Heart left ventricle (tissue), 16 donors: ENCODE measurements around the gene TEX261. TPM values are rescaled to one million over a fixed set of nuclear protein-coding genes. Genes with fewer than 3 reads are reported as not detected.
A peak's percentile ranks its signal among the peaks of the same experiment; 100 is the strongest.

Experiments
- ATAC-seq, 4 donors: fragments of 200-7000 bp; cut with Tn5 transposase; one replicate each; pipeline ENCODE4 v1.9.1; 2020 to 2022; ENCODE audit warnings: moderate library complexity in 4 of 4, mild to moderate bottlenecking in 3 of 4, moderate number of reproducible peaks in 1 of 4
- DNase-seq, 5 donors: peaks; one replicate each; pipeline ENCODE4 v3.0.0-alpha.2; 2020
- H3K27ac ChIP-seq, 12 donors: fragments of 200-600 bp; sonication (generic) in 4 of 12; one replicate each; pipeline versions ENCODE4 v1.5.0 to v1.8.0; 2016 to 2022; ENCODE audit warnings: mild to moderate bottlenecking in 2 of 12
- H3K27me3 ChIP-seq, 9 donors: fragments of 200-600 bp; sonication (generic) in 2 of 9; one replicate each; pipeline versions ENCODE4 v1.5.1 to v1.8.0; 2016 to 2022; ENCODE audit warnings: mild to moderate bottlenecking in 3 of 9
- H3K36me3 ChIP-seq, 9 donors: fragments of 200-600 bp; sonication (generic) in 2 of 9; one replicate each; pipeline versions ENCODE4 v1.5.0 to v1.8.0; 2018 to 2022; ENCODE audit warnings: mild to moderate bottlenecking in 2 of 9
- H3K4me1 ChIP-seq, 12 donors: fragments of 200-600 bp; sonication (generic) in 4 of 12; one replicate each; pipeline versions ENCODE4 v1.5.0 to v1.8.0; 2016 to 2022; ENCODE audit warnings: mild to moderate bottlenecking in 3 of 12
- H3K4me3 ChIP-seq, 12 donors: fragments of 200-600 bp; sonication (generic) in 4 of 12; one replicate each; pipeline versions ENCODE4 v1.5.0 to v1.8.0; 2017 to 2022; ENCODE audit warnings: mild to moderate bottlenecking in 9 of 12, moderate library complexity in 4 of 12
- H3K9me3 ChIP-seq, 12 donors: fragments of 200-600 bp; sonication (generic) in 4 of 12; one replicate each; pipeline versions ENCODE4 v1.5.0 to v1.8.0; 2016 to 2022; ENCODE audit warnings: mild to moderate bottlenecking in 1 of 12
- POLR2A ChIP-seq, 2 donors: fragments of 450-650 bp; IDR thresholded peaks; one replicate each; pipeline ENCODE4 v1.6.1; 2017; ENCODE audit warnings: antibody characterized with exemption in 2 of 2, mild to moderate bottlenecking in 2 of 2, moderate library complexity in 2 of 2
- WGBS, 4 donors: extraction: QIAGEN DNeasy Blood & Tissue Kit in 2 of 4; methylation state at CpG; one replicate each; pipeline versions ENCODE4 v1.1.5 to v1.1.7; 2013 to 2018; 5-methylcytosine and 5-hydroxymethylcytosine counted together
- intact Hi-C, 10 donors: fragments of 100-400 bp; cut with DNase I; formaldehyde crosslinking; loops; one replicate each; pipeline versions ENCODE4 v1.11.1 to v1.14.2; 2022
- polyA plus RNA-seq, 2 donors: library from polyadenylated mRNA; stranded (reverse); fragments of 200-250 nt; gene quantifications; one replicate each; pipeline ENCODE4 v1.2.3, GENCODE V29; 2013
- total RNA-seq, 9 donors: library from RNA; depleted of rRNA in 2 of 9; stranded (reverse); fragments of >200 nt in 2 of 9; fragmentation: NEBNext Ultra II Directional in 3 of 9; extraction: Animal tissue kit (Norgen Biotek cat#: 25700) in 3 of 9; gene quantifications; one replicate each; pipeline versions ENCODE4 v1.1.0 to v1.2.4, GENCODE V29; 2016 to 2023
- TF ChIP-seq, protein P1 (sequence below), 12 donors: fragments of 200-600 bp; sonication (generic) in 4 of 12; IDR thresholded peaks; one replicate each; pipeline versions ENCODE4 v1.5.0 to v1.8.0; 2018 to 2022; ENCODE audit warnings: antibody characterized with exemption in 12 of 12, mild to moderate bottlenecking in 5 of 12
- donor health status: ischemic (EF 13 %, LVEDD 7.1; RV severe dilation, severe dysfunction).
- donor health status: healthy with polysubstance abuse.
- donor health status: DM: no; HTN: yes; CAD: no.
- donor health status: DM: no; HTN: no; CAD: no.
- donor health status: ischemic (EF 25% LVEDD 6.9; RV normal size, moderate dysfunction).
- donor health status: ischemic (EF 25% LVEDD 5.7; RV mildly dilated, moderate dysfunction).
- donor health status: healthy.
- donor health status: DM: yes; HTN: yes; CAD: no.
- donor health status: ischemic (EF 35%, LVEDD 5.7; RV mildly dilated, moderate dysfunction).
- donor health status: nonischemic (EF 11% LVEDD 7.7; RV severe dilation, severe dysfunction).
- donor health status: DM: yes; HTN: yes; CAD: no.
- donor health status: PGD.
- donor health status: ischemic (EF 29% LVEDD 5.4; RV normal size, mild dysfunction).
- donor health status: nonischemic (EF 23%, LVEDD 6.1; RV moderate dilation, normal function).

TEX261 gene
- total and polyA plus RNA-seq, 11 donors: 29.2 to 69.3 (median 50.4) TPM

DNA sequence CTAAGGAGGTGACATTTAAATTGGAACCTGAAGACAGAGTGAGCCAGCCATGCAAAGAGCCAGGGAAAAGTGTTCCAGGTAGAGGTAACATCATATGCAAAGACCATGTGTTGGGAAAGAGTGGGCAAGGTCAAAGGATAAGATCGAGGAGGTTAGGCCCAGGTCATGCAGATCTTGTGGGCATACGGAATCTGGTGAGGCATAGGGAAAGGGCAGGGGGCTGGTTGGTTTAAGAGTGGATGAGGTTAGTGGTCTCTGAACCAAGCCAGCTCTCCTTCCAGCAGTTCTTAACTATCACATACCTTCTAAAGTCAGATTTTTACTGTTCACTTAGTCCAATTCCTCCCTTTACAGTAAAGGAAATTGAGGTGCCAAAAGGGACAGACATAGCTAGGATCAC, 13.3 kb downstream of the TEX261 start:
- TF ChIP-seq POLR2A (IDR thresholded peaks at IDR 0.05): no peak
- TF ChIP-seq, protein P1, sequence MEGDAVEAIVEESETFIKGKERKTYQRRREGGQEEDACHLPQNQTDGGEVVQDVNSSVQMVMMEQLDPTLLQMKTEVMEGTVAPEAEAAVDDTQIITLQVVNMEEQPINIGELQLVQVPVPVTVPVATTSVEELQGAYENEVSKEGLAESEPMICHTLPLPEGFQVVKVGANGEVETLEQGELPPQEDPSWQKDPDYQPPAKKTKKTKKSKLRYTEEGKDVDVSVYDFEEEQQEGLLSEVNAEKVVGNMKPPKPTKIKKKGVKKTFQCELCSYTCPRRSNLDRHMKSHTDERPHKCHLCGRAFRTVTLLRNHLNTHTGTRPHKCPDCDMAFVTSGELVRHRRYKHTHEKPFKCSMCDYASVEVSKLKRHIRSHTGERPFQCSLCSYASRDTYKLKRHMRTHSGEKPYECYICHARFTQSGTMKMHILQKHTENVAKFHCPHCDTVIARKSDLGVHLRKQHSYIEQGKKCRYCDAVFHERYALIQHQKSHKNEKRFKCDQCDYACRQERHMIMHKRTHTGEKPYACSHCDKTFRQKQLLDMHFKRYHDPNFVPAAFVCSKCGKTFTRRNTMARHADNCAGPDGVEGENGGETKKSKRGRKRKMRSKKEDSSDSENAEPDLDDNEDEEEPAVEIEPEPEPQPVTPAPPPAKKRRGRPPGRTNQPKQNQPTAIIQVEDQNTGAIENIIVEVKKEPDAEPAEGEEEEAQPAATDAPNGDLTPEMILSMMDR (IDR thresholded peaks at IDR 0.05): no peak
- intact Hi-C loops: no loop called here
- Histone ChIP-seq H3K4me3 (no peak overlapping the region), H3K36me3 (peaks cover 0 to 16% (median 7%) of the 10 kb centered on the region in 9 donors), H3K27me3 (no peaks in the 10 kb centered on the region), H3K27ac (no peak overlapping the region), H3K4me1 (peaks cover 0 to 36% (median 20%) of the 10 kb centered on the region in 12 donors), H3K9me3 (no peaks in the 10 kb centered on the region)
- DNase-seq (no peak), ATAC-seq (no peak)
- 83 to 90% (median 87%) methylated on average over 2 of the region's 2 CpGs for WGBS, 4 donors

DNA sequence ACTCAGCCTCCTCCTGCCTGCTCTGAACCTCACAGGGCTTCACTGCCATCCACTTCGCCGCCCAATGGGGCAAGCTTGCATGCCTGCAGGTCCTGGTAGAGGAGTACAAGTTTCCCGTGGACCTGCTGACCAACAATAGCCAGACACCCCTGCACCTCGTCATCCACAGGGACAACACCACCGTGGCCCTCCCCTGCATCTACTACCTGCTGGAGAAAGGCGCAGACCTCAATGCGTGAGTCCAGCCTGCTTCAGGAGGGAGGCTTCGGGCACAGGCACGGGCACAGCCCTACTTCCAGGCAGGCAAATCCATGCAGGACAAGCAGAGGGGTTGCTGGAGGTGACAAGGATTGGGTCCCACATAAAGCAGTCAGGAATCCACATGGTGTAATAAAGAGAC, 15.0 kb downstream of the TEX261 start:
- peak overlapping the region in 1 of 12 donors; percentile 88 for H3K27ac ChIP-seq
- no peaks in the 10 kb centered on the region for H3K27me3 ChIP-seq
- H3K4me3 ChIP-seq: peak overlapping the region in 1 of 12 donors; percentile 72
- H3K9me3 ChIP-seq: no peaks in the 10 kb centered on the region
- ATAC-seq: no peak
- WGBS, 4 donors: 93 to 95% (median 93%) methylated on average over 9 of the region's 9 CpGs
- peaks cover 0 to 25% (median 15%) of the 10 kb centered on the region in 12 donors for H3K4me1 ChIP-seq
- no peak for TF ChIP-seq POLR2A (IDR thresholded peaks at IDR 0.05)
- TF ChIP-seq, protein P1 (IDR thresholded peaks at IDR 0.05): no peak
- DNase-seq: peak in 1 of 5 donors; percentile 48
- H3K36me3 ChIP-seq: peaks cover 0 to 4% (median 0%) of the 10 kb centered on the region in 9 donors
- intact Hi-C loops: no loop called here

GRCh38 chr2:70979180-70979488, 15.5 kb downstream of the TEX261 start:
- no peak for ATAC-seq
- intact Hi-C loops: no loop called here

DNA sequence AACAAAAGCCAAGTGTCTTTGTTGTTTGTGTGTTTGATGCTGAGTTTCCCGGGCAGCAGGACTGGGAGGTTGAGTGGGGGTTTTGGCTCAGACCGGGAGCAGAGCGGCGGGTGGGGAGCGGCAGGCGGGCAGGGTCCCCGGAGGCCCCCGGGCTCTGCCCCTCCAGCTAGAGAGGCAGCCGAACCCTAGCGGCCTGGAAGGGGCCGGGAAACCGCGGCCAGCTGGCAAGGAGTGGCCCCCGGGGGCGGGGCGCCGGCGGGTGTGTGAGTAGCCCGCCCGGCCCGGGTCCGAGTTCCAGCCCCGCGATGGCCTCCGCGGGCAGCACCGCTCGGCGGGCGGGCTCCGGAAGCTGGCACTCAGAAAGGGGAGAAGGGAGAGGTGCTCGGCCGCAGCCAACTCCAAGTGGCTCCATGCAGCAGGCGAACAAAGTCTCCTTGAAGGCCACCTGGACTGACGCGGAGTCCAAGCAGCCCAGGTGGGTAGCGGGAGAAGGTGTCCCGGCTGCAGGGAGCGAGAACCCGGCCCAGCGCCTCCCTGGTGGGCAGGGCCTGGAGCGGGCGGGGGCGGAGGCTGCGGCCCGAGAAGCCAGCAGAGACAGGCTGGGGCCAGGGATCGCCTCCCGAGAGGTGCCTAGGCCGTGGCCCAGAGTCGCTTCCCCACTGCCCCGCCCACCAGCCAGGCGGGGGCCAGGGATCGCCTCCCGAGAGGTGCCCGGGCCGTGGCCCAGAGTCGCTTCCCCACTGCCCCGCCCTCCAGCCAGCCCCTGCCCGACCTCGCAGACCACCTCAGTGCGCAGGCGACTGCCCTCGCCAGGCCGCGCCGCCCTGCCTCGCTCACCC, 16.1 kb downstream of the TEX261 start, which contains the start of gene ANKRD53:
ANKRD53 (plus strand) TSS at position 290 of the 839 bp plus-strand sequence; CDS start at position 306, 16 bp downstream.
- DNase-seq (peak; percentile 45 to 74 (median 55)), ATAC-seq (peak in 3 of 4 donors; percentile 44 to 76 (median 74))
- 2 to 8% (median 7%) methylated on average over 46 to 67 of the region's 67 CpGs for WGBS, 4 donors
- no peak for TF ChIP-seq POLR2A (IDR thresholded peaks at IDR 0.05)
- TF ChIP-seq, protein P1 (IDR thresholded peaks at IDR 0.05): no peak
- H3K4me3 ChIP-seq: peak within 1 kb of the TSS; percentile 32 to 73 (median 64)
- peaks cover 0 to 24% (median 15%) of the 10 kb centered on the region in 12 donors for H3K4me1 ChIP-seq
- H3K9me3 ChIP-seq: no peaks in the 10 kb centered on the region
- H3K27ac ChIP-seq: peak within 1 kb of the TSS in 11 of 12 donors; percentile 25 to 92 (median 74)
- no peaks in the 10 kb centered on the region for H3K27me3 ChIP-seq
- peaks cover 0 to 4% (median 0%) of the 10 kb centered on the region in 9 donors for H3K36me3 ChIP-seq
- intact Hi-C loops: no loop called here

More at GRCh38 chr2:70979180-70979488, 15.5 kb downstream of the TEX261 start:
- Histone ChIP-seq H3K4me1 (peaks cover 0 to 24% (median 15%) of the 10 kb centered on the region in 12 donors), H3K36me3 (peaks cover 0 to 4% (median 0%) of the 10 kb centered on the region in 9 donors), H3K27me3 (no peaks in the 10 kb centered on the region), H3K9me3 (no peaks in the 10 kb centered on the region), H3K27ac (peak overlapping the region in 8 of 12 donors; percentile 46 to 88 (median 70)), H3K4me3 (peak overlapping the region; percentile 32 to 73 (median 64))
- WGBS, 4 donors: 26 to 51% (median 30%) methylated on average over 14 to 19 of the region's 19 CpGs
- no peak for TF ChIP-seq POLR2A (IDR thresholded peaks at IDR 0.05)
- TF ChIP-seq, protein P1 (IDR thresholded peaks at IDR 0.05): no peak
- DNase-seq: no peak
